Inferior parietal cortex (tissue), 1 donor: ENCODE data around the gene POLR2J3.
"Not testable (repeated sequence)": the region's sequence is repeated elsewhere in the genome, so short reads cannot be mapped to it uniquely, and the experiment has no call there.

Experiments used
- DNase-seq: peaks from one replicate; pipeline ENCODE4 v3.0.0-alpha.2; 2016; ENCODE audit errors: extremely low spot score

The POLR2J3 gene

GRCh38 chr7:102572261-102573239, at the start of gene POLR2J3:
TSS of gene POLR2J3 (minus strand) at chr7:102572583. CDS start at chr7:102572521, 62 bp downstream.
- peak; percentile 95 for DNase-seq

DNA sequence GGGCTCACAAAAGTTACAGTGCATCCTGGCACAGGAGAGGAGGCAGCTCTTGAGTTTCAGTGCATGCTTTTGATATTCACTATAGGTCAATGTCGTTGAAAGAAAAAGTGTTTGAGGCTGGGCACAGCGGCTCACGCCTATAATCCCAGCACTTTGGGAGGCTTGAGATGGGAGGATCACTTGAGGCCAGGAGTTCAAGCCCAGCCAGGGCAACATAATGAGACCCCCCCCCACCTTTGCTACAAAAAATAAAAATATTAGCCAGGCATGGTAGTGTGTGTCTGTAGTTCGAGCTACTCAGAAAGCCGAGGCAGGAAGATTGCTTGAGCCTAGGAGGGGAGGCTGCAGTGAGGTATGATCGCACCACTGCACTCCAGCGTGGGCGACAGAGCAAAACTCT, 45.7 kb upstream of the POLR2J3 start:
- not testable (repeated sequence) for DNase-seq

GRCh38 chr7:102616507-102617125, 44.2 kb upstream of the POLR2J3 start, which contains the start of gene RASA4:
TSS of gene RASA4 (minus strand) at chr7:102616756. CDS start at chr7:102616689, 67 bp downstream.
- DNase-seq: peak; percentile 1

DNA sequence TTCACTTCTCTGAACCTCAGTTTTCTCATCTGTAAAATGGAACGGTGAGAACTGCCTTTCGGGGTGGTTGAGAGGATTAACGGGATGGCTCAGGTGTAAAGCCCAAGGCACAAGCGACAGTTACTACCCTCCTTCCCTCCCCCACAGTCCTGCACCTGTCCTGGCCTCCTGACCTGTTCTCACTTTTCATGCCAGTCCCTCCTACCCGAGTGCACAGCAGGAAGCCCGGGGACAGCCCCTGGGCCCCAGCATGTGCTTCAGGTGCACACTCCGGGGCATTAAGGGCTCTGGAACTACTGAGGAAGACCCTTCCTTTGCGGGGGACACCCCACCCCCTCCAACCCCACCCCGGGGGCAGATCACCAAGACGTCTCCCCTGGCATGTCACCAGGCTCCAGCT, 43.5 kb upstream of the POLR2J3 start:
- not testable (repeated sequence) for DNase-seq

GRCh38 chr7:102614873-102615272, 42.5 kb upstream of the POLR2J3 start:
- not testable (repeated sequence) for DNase-seq

DNA sequence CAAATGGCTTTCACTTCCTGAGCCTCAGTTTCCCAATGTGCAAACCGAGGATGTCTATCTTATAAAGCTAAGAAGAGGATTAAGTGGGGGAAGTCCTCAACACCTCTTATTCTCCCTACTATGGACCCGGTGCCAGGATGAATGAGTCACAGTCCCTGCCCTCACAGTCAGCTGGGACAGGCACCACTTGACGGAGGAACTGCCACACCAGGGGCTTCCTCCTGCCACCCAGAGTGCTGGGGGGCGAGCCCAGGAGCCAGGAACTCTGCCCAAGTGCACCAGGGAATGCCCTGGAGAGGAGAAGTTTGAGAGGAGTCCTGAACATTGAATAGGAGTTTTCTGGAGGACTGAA, 41.9 kb upstream of the POLR2J3 start:
- DNase-seq: not testable (repeated sequence)

GRCh38 chr7:102613575-102614345, 41.4 kb upstream of the POLR2J3 start:
- DNase-seq: not testable (repeated sequence)

DNA sequence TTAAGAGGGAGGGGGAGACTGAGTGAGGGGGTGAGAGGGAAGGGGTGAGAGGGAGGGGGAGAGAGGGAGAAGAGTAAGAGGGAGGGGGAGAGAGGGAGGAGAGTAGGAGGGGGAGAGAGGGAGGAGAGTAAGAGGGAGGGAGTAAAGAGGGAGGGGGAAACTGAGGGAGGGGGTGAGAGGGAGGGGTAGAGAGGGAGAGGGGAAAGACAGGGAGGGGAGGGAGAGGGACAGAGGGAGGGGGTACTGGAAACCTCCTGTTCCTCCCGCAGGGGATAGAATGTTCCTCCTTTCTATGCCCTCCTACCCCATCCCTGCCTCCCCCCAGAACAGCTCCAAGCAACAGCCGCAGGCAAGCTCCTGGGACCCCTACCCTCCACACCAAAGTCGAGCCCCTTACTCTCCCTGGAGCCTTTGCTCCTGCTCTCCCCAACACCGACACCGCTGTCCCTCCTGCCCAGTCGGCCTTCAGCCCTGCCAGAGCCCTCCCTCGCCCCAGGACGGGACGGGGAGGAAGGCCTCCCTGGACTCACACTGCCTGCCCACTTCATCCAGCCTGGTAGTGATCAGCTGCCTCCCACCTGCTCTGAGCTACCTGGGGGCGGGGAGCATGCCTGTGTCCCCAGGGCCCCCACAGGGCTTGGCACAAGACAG, 39.4 kb upstream of the POLR2J3 start:
- DNase-seq: peak; percentile 1

DNA sequence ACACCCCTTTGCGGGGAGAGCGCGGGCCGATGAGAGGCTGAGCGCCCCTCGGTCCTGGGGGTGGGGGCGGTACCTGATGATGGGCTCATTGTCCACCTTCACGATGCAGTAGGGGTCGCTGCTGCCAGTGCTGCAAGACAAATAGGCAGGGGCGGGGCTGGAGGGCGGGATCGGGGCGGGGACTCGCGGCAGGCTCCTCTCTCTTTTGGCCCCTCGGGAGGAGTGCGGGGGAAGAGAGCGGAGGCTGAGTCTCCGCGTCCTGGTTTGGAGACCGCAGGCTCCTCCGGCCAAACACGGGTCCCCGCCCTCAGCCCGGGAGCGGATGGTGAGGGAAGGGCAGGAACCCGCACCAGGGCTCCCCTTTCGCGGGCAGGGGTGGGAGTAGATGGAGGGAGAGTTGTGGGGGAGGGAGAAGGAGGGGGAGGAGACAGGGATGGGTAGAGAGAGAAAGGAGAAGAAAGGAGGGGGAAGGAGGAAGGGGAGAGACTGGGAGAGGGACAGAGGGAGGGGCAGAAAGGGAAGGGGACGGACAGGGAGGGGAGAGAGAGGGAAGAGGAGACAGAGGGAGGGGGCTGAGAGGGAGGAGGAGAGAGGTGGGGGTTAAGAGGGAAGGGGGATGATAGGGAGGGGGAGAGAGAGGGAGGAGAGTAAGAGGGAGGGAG, 38.8 kb upstream of the POLR2J3 start:
- DNase-seq: not testable (repeated sequence)

GRCh38 chr7:102610441-102610840, 38.1 kb upstream of the POLR2J3 start:
- DNase-seq: not testable (repeated sequence)

GRCh38 chr7:102609734-102610133, 37.4 kb upstream of the POLR2J3 start:
- DNase-seq: not testable (repeated sequence)

- not testable (repeated sequence) for DNase-seq
These were observed 34.5 kb upstream of the POLR2J3 start for GRCh38 chr7:102606848-102607247.

DNA sequence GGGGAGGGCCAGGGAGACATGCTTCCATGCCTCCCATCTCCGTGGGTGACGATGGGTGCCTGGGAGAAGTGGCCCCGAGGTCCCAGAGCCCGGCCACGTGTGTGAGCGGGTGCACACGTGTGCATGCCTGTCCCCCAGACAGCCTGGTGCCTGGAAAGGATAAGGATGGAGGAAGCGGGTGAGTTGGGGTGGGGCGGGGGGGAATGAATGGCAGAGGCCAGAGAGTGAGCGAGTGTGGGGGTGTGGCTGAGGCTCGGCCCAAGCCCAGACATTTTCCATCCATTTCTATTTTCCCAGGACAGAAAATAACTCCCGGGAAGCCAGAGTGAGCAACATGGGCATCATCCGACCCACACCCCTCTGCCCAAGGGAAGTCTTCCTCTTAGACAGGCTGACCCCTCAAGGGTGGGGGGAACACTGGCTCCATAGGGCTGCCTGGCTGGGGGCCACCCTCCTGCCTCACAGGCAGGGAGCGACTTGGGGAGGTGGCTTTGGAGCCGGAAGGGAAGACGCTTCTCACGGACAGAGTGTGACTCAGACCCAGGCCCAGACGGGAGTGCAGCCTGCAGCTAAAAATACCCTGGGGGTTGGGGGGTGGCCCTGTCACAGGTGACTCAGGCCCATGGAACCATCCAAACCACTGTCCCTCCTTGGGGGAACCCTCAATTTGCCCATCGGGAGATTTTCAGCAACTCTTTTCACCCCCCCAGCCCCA, 32.2 kb upstream of the POLR2J3 start:
- not testable (repeated sequence) for DNase-seq

- not testable (repeated sequence) for DNase-seq
These were observed 29.9 kb upstream of the POLR2J3 start for GRCh38 chr7:102602317-102602716.

DNA sequence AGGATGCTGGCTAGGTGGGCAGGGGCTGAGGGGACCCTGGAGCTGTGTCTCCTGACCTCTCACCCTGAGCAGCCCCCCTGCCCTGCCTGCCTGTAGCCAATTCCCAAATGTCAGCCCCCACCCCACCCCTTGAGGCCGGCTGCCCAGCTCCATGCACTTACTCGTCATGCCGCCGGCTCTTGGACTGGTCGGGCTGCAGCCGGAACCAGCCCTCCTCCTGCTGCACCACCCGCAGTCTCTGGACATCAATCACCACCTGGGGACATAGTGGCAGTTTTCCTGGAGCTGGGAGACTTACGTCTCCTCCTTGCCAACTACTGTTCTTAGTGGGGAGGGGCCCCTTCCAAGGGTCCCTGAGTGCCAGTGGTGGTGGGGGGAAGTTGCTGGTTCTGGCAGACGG, 27.3 kb upstream of the POLR2J3 start:
- not testable (repeated sequence) for DNase-seq

GRCh38 chr7:102596036-102596435, 23.7 kb upstream of the POLR2J3 start:
- not testable (repeated sequence) for DNase-seq

DNA sequence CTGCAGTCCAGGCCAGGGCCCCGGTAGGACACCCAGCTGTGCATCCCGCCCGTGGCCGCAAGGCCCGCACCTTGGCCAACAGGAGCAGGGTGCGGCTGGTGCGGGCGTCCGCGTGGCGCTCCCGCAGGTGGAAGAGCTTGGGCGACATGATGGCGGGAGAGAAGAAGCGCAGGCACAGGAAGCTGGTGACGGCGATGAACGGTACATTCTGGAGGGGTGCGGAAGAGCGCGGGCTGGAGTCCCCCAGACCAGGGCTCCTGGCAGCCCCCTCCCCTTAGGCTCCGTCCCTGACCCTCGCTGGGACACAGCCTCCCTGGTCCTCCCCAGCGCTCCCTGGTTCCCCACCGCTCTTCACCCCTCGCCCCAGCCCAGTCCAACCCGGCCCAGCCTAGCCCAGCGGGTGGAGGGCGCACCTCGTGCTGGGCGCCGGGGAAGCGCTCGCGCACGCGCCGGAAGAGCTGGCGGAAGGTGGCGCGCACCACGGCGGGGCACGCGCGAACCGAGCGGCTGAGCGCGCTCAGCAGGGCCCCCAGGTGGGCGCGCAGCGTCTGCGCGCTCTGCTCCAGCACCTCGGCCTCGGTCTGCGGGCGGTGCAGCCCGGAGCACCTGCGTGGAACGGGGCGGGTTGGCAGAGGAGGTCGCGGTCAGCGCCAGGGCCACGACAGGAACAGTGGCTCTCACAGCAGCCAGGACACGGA, 21.4 kb upstream of the POLR2J3 start:
- not testable (repeated sequence) for DNase-seq

GRCh38 chr7:102592477-102593019, 20.2 kb upstream of the POLR2J3 start:
- not testable (repeated sequence) for DNase-seq

DNA sequence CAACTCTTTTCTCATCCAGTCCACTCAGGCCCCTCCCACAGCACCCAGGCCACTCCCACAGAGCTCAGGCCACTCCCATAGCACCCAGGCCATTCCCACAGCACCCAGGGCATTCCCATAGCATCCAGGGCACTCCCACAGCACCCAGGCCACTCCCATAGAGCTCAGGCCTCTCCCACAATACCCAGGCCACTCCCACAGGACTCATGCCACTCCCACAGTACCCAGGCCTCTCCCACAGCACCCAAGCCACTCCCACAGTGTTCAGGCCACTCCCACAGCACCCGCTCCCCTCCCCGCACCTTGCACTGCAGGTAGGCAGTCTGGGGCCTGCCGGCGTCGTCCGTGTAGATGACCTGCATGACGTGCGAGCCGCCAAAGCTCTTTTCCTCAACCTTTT, 17.5 kb upstream of the POLR2J3 start:
- not testable (repeated sequence) for DNase-seq
